NCI-H2227 (cell line): ENCODE measurements around the gene PLXDC2.

Experiments
- DNase-seq: peaks from one replicate; lab custom pipeline; 2025; ENCODE audit not compliant: unreplicated experiment; lab: John Stamatoyannopoulos, UW

Gene PLXDC2

DNA sequence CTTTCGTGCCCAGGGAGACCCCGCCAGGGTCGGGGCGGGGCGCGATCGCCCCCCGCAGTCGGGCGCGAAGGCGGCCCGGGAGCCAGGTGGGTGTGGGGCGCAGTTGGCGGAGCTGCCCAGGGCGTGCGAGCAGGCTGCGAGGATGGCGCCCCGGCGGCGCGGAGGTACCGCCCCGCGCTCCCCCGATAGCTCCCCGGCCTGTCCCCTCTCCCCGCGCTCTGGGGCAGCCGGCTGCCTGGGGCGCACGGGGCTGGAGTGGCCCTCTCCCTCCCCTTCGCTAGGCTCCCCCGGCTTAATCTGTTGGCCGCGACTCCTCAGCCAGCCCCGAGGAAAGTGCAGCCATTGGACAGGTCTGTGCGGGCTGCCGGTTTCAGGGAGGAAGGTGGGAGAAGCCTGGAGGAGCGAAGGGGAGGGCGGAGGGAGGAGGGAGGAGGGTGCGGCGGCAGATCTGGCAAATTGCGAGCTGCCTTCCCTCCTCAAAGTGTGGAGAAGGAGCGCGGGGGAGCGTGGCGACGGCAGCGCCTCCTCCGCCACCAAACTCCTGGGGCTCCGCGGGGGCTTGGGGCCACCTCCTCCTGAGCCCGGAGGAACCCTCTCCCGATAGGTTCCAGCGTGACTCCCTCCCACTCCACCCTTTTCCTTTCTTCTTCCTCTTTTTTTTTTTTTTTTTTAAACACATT, 361 bp upstream of the PLXDC2 start:
- DNase-seq = peak; percentile 4

DNA sequence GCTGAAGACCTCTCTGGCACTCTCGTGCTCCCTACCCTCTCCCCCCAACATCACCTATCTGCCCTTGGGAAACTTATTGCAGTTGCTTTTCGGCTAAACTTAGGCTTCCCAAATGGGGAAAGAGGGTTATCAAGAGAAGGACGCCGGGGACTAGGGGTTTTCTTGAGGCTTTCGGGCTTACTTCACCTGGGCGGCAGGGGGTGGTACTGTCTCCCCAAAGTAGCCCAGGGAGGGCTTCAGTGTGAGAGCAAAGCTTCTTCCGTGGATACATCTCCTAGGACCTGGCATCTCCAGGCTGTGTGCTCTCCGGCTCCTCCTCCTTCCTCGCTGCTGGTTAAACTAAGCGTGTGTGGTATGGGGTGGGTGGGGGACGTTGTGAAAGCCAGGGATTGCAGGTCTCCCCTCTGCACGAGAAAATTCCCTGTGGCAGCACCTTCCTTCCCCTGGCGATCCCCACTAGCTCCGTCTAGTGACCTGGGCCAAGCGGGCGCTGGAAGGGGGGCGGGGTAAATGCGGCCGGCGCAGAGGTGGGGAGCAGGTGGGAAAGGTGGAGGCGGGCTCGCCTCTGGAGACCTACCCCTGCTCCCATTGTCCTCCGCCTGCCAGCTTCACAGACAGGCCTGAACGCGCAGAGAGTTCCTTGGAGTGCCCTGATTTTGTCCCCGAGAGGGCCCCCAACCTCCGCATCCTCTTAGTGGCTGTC, 1.1 kb downstream of the PLXDC2 start:
- no peak for DNase-seq

DNA sequence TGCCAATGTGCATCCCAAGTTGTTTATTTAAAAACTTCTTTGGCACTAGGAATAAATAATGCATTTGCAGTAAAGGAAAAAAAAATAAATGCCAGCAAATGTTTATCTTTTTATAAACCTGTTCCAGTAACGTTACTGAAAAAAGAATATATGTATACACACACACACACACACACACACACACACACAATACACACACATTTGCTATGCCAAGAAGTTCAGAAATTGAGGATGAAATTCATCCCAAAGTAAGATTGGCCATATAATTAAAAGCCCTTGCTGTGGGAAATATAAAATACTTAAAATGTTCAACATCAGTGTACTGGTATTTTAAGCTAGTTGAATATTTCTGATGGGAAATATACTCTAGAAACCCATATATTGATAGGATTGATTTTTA, 2.6 kb downstream of the PLXDC2 start:
- DNase-seq = no peak

DNA sequence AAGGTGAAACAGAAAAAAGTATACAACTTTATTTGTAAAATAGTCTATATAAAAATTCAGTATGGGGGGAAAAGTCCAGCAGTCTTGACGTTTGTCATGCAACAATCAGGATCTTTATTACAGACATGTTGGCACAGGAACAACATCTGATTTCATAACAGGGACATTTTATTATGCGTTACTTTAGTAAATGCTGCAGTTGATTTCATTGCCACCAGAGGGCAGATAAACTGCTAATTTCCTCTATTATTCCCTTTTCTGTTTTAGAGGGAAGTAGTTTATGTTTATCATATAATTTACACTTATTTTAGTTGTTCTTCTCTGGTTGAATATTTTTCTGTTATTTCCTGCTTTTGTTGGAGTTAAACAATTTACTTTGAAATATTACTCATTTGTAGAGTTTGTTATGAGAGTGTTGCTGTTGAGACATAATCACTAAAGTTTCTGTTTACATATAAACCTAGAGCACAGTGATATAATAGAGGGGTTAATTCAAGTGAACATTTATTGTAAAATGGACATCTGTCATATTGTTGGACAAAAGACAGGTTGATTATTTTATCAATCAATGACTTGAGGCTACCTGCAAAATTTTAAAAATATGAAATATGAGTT, 3.3 kb downstream of the PLXDC2 start:
- DNase-seq = peak; percentile 11

- DNase-seq = no peak
Measured at GRCh38 chr10:19824381-19825342, 8.4 kb downstream of the PLXDC2 start.

GRCh38 chr10:19825700-19826099, 9.5 kb downstream of the PLXDC2 start:
- DNase-seq = no peak

- DNase-seq = no peak
Measured at GRCh38 chr10:19826712-19827111, 10.5 kb downstream of the PLXDC2 start.

- no peak for DNase-seq
Measured at GRCh38 chr10:19828278-19829049, 12.2 kb downstream of the PLXDC2 start.

GRCh38 chr10:19832699-19833098, 16.5 kb downstream of the PLXDC2 start:
- DNase-seq = no peak

DNA sequence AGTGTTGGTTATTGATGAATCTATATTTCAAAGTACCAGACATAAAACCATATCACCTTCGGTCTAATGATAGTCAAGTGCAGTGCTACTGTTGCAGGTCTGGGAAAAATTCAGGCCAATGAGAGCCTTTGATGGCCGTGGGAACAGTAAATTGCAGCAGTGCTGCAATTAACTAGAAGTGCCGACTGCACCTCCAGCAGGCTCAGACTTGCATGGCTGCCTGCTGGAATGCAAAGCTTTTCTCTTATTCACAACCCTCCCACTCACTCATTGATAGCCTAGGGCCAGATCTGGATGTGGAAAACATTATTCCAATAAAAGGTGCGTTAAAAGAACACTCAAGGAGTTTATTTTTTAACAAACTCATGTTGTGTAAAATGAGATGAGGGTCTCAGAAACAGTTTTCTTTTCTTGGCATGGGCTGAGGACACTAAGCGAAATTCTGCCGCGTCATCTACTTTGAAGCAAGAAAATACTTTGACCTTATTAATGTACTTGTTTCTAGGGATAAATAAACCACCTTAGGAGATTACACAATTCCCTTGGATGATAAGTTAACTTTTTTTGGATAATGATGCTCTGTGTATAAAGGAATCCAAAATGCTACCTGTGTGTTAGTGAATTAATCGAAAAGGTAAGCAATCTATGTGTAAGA, 17.1 kb downstream of the PLXDC2 start:
- no peak for DNase-seq

- DNase-seq = no peak
Measured at GRCh38 chr10:19835952-19836351, 19.7 kb downstream of the PLXDC2 start.

- no peak for DNase-seq
Measured at GRCh38 chr10:19839090-19839489, 22.9 kb downstream of the PLXDC2 start.

- DNase-seq = no peak
Measured at GRCh38 chr10:19839552-19839951, 23.3 kb downstream of the PLXDC2 start.

- no peak for DNase-seq
Measured at GRCh38 chr10:19840776-19841175, 24.5 kb downstream of the PLXDC2 start.

DNA sequence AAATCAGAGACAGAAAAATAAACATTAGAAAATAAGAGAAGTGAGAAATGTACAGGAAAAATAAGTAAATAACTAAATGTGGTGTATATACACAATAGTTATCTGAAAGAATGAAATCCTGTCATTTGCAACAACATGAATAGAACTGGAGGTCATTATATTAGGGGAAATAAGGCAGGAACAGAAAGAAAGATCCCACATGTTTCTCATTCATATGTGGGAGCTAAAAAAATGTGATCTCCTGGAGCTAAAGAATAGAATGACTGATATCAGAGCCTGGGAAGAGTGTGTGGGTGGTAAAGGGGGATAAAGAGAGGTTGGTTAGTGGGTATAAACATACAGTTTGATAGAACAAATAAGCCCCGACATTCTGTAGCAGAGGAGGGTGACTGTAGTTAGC, 27.3 kb downstream of the PLXDC2 start:
- DNase-seq = no peak

- no peak for DNase-seq
Measured at GRCh38 chr10:19845503-19846368, 29.5 kb downstream of the PLXDC2 start.

- no peak for DNase-seq
Measured at GRCh38 chr10:19847321-19847720, 31.1 kb downstream of the PLXDC2 start.

- no peak for DNase-seq
Measured at GRCh38 chr10:19848226-19848985, 32.2 kb downstream of the PLXDC2 start.
